ENCODE measurements around the gene HYCC2.

- TF ChIP-seq TSHZ2 (CRISPR knock-in tag; IDR thresholded peaks at IDR 0.05), result no peak
- no peak for TF ChIP-seq CSDC2 (CRISPR knock-in tag; IDR thresholded peaks at IDR 0.05)
- TF ChIP-seq OSR1 (CRISPR knock-in tag; IDR thresholded peaks at IDR 0.05), result no peak
- TF ChIP-seq TCF4 (CRISPR knock-in tag; IDR thresholded peaks at IDR 0.05; ENCODE audit: borderline replicate concordance), result no peak
- no peak for TF ChIP-seq POU6F1 (CRISPR knock-in tag; IDR thresholded peaks at IDR 0.05; ENCODE audit: borderline replicate concordance, low read depth)
- no peak for TF ChIP-seq PATZ1 (CRISPR knock-in tag; IDR thresholded peaks at IDR 0.05; ENCODE audit: borderline replicate concordance)
- no peak for TF ChIP-seq RARB (CRISPR knock-in tag; IDR thresholded peaks at IDR 0.05)
These were observed 13.7 kb downstream of the HYCC2 start for GRCh38 chr2:201057715-201058248.
